HepG2 (cell line): ENCODE measurements around the gene IQGAP3. TPM values are rescaled to one million over a fixed set of nuclear protein-coding genes. Genes with fewer than 3 reads are reported as not detected.

Source experiments
- ATAC-seq: fragments of 200-7000 bp; cut with Tn5 transposase; 3 replicates; pipeline ENCODE4 v1.9.1; 2020; ENCODE audit warnings: mild to moderate bottlenecking, moderate library complexity
- BruUV-seq: library from RNA; stranded (reverse); fragments of 400-500 nt; replicated peaks from 2 replicates; lab custom pipeline; 2021; lab: Mats Ljungman, UMichigan
- CTCF ChIA-PET: fragments of 300-600 bp; formaldehyde crosslinking; extraction: SDS; loops from one replicate; lab custom pipeline; 2021; ENCODE audit warnings: low total read pairs, inconsistent platforms, low intra/inter-chr PET ratio; lab: Yijun Ruan, JAX
- POLR2A ChIA-PET: fragments of 350-600 bp; sonication (Branson Sonifier 250); formaldehyde crosslinking; loops from one replicate; lab custom pipeline; 2020; ENCODE audit warnings: antibody characterized with exemption, inconsistent platforms; lab: Yijun Ruan, JAX
- DNase-seq: peaks from one replicate; pipeline ENCODE4 v3.0.0-alpha.2; 2015; ENCODE audit warnings: low spot score
- FAIRE-seq: peaks from 3 replicates; lab custom pipeline; 2011; peaks lifted over from hg19 to GRCh38; lab: Jason Lieb, UNC
- H2AFZ ChIP-seq: one replicate; pipeline ENCODE4 v1.6.1; 2011; ENCODE audit warnings: low read length, inconsistent platforms
- H3K27ac ChIP-seq: fragments of 300-600 bp; 3 replicates; pipeline ENCODE4 v1.8.0; 2011; ENCODE audit warnings: mixed run types, mild to moderate bottlenecking, mixed read lengths, low read length, inconsistent platforms; ENCODE audit not compliant: insufficient read depth; ENCODE audit errors: extremely low read length
- H3K27me3 ChIP-seq, 2 experiments: fragments of 200-600 bp in 1 of 2; 2 replicates in 1 of 2; 3 replicates in 1 of 2; pipeline versions ENCODE4 v1.6.0 to v1.8.0; 2011; ENCODE audit warnings: low read length in 2 of 2, mild to moderate bottlenecking in 2 of 2, moderate library complexity in 2 of 2, inconsistent platforms in 1 of 2; ENCODE audit not compliant: insufficient read depth in 2 of 2, control insufficient read depth in 1 of 2
- H3K36me3 ChIP-seq, 2 experiments: fragments of 200-600 bp in 1 of 2; replicated peaks in 1 of 2; 2 replicates in 1 of 2; 3 replicates in 1 of 2; pipeline versions ENCODE4 v1.5.1 to v1.8.0; 2011; ENCODE audit warnings: low read length in 2 of 2, inconsistent platforms in 1 of 2; ENCODE audit not compliant: insufficient read depth in 2 of 2, control insufficient read depth in 1 of 2
- H3K4me1 ChIP-seq: 2 replicates; pipeline ENCODE4 v1.5.1; 2012; ENCODE audit warnings: low read length, inconsistent platforms; ENCODE audit not compliant: insufficient read depth
- H3K4me2 ChIP-seq: 2 replicates; pipeline ENCODE4 v1.6.0; 2011; ENCODE audit warnings: low read depth, low read length, inconsistent platforms
- H3K4me3 ChIP-seq, 3 experiments: fragments of 200-600 bp in 1 of 3; sonication (generic), shearing (Covaris generic) in 1 of 3; replicated peaks in 1 of 3; 2 replicates each; pipeline ENCODE4 v1.5.1; 2011 to 2016; ENCODE audit warnings: low read length in 3 of 3, inconsistent platforms in 2 of 3, low read depth in 2 of 3, mild to moderate bottlenecking in 2 of 3, control low read depth in 1 of 3, mixed read lengths in 1 of 3; ENCODE audit not compliant: insufficient read depth in 1 of 3
- H3K79me2 ChIP-seq: one replicate; pipeline ENCODE4 v1.6.1; 2011; ENCODE audit warnings: low read length, inconsistent platforms; ENCODE audit not compliant: insufficient read depth
- H3K9ac ChIP-seq: 2 replicates; pipeline ENCODE4 v1.6.0; 2011; ENCODE audit warnings: mild to moderate bottlenecking, low read depth, low read length, inconsistent platforms; ENCODE audit not compliant: insufficient read depth
- H3K9me3 ChIP-seq: 2 replicates; pipeline ENCODE4 v1.5.1; 2012; ENCODE audit warnings: mild to moderate bottlenecking, low read length
- H4K20me1 ChIP-seq: 2 replicates; pipeline ENCODE4 v1.6.0; 2011; ENCODE audit warnings: inconsistent platforms, mild to moderate bottlenecking, low read length, moderate library complexity; ENCODE audit not compliant: insufficient read depth
- CSRNP1 ChIP-seq: sonication (generic); formaldehyde crosslinking; IDR thresholded peaks from 2 replicates; pipeline ENCODE4 v1.8.1; 2023; ENCODE audit warnings: mild to moderate bottlenecking, missing genetic modification reagents
- HIC2 ChIP-seq: sonication (generic); formaldehyde crosslinking; IDR thresholded peaks from 2 replicates; pipeline ENCODE4 v1.9.0; 2022; ENCODE audit warnings: low read depth, missing genetic modification reagents
- ZBTB10 ChIP-seq: sonication (generic); formaldehyde crosslinking; IDR thresholded peaks from 2 replicates; pipeline ENCODE4 v1.4.0; 2020; ENCODE audit warnings: missing genetic modification reagents, borderline replicate concordance
- ZHX1 ChIP-seq: sonication (generic); formaldehyde crosslinking; IDR thresholded peaks from 2 replicates; pipeline ENCODE4 v1.8.1; 2022; ENCODE audit warnings: low read depth, mild to moderate bottlenecking, missing genetic modification reagents
- ZNF235 ChIP-seq: sonication (generic); formaldehyde crosslinking; IDR thresholded peaks from 2 replicates; pipeline ENCODE4 v1.8.1; 2023; ENCODE audit warnings: mild to moderate bottlenecking, missing genetic modification reagents, borderline replicate concordance
- ZNF33A ChIP-seq: sonication (generic); formaldehyde crosslinking; IDR thresholded peaks from 2 replicates; pipeline ENCODE4 v1.5.1; 2020; ENCODE audit warnings: missing genetic modification reagents, mild to moderate bottlenecking, moderate library complexity, borderline replicate concordance
- WGBS: methylation state at CpG from one replicate; pipeline ENCODE4 v1.1.6; 2017; ENCODE audit warnings: low lambda C conversion rate; 5-methylcytosine and 5-hydroxymethylcytosine counted together
- in situ Hi-C: cut with HindIII; loops from 2 replicates; pipeline ENCODE4 v1.10.0; 2017; ENCODE audit warnings: low pct_unique_long_range_greater_than_20kb; ENCODE audit not compliant: extremely low pct_ligation_motif_present
- intact Hi-C: fragments of 100-400 bp; cut with micrococcal nuclease; formaldehyde crosslinking; loops from one replicate; pipeline ENCODE4 v1.10.0; 2022; ENCODE audit not compliant: unreplicated experiment
- polyA plus RNA-seq, 8 experiments: library from polyadenylated mRNA; depleted of rRNA in 3 of 8; stranded (reverse) in 7 of 8; unstranded in 1 of 8; fragments of >200 nt; fragmentation: Illumina TruSeq in 4 of 8; extraction: Trizol in 4 of 8; gene quantifications; 2 replicates each; pipeline versions ENCODE4 v1.2.1 to v1.2.3, GENCODE V29; 2011 to 2016; ENCODE audit warnings: low read depth in 4 of 8, missing spikeins in 1 of 8, mixed read lengths in 1 of 8; ENCODE audit not compliant: insufficient read depth in 1 of 8
- total RNA-seq, 5 experiments: library from RNA; depleted of rRNA; stranded (reverse); fragments of >200 nt; fragmentation: Illumina TruSeq; extraction: Trizol; gene quantifications; 2 replicates each; pipeline ENCODE4 v1.2.3, GENCODE V29; 2016; ENCODE audit warnings: low read depth in 1 of 5
- TF ChIP-seq, protein P1 (sequence below): fragments of 450-650 bp; IDR thresholded peaks from 2 replicates; pipeline ENCODE4 v1.6.1; 2017

Gene IQGAP3
- total and polyA plus RNA-seq, 2 of the 13 experiments (the other 11 are each of a cell fraction or from before 2014, with no cell fraction given): 13.5 to 14.1 TPM

DNA sequence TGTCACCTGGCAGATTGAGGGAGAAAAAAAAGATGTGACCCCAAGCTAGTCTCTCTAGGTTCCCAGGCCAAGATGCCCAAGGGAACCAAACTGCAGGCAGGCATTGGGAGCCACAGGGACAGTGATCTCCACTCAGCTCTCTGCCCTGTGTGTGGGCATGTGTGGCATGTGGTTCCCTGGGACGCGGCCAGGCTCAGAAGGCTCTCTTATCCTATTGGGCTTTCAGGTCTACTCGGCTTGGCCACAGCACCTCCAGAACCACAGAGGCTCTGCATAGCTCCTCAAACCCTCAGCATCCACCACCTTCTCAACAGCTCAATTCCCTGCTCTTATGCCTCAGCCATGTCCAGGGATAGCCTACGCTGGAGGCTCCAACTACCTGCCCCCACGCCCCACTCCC lies 22.0 kb downstream of the IQGAP3 start (continued):
- no peak for TF ChIP-seq ZHX1 (CRISPR knock-in tag)

- FAIRE-seq: no peak
- Histone ChIP-seq H3K4me3 (no peak overlapping the region), H4K20me1 (no peaks in the 10 kb centered on the region), H3K9ac (no peak overlapping the region), H3K79me2 (no peaks in the 10 kb centered on the region), H3K36me3 (peaks cover 1 to 38% of the 10 kb centered on the region in 2 experiments; a peak in 4 of 5 replicates), H3K4me2 (no peak overlapping the region), H3K27me3 (no peaks in the 10 kb centered on the region), H3K4me1 (peaks cover 15% of the 10 kb centered on the region), H3K9me3 (no peaks in the 10 kb centered on the region), H3K27ac (no peak overlapping the region), H2AFZ (no peak overlapping the region)
- intact Hi-C loops (no loop called here), in situ Hi-C loops (no loop called here)
- no peak for DNase-seq
- POLR2A ChIA-PET: no interaction called here
- BruUV-seq: no TSS peak
- CTCF ChIA-PET: no interaction called here
- WGBS: 100% methylated on average over 1 of the region's 1 CpG
- no peak for ATAC-seq
- no peak for TF ChIP-seq HIC2 (CRISPR knock-in tag)
- no peak for TF ChIP-seq ZBTB10
- TF ChIP-seq CSRNP1 (CRISPR knock-in tag): no peak
- no peak for TF ChIP-seq ZNF235 (CRISPR knock-in tag)
- TF ChIP-seq ZNF33A (CRISPR knock-in tag): no peak
- TF ChIP-seq, protein P1, sequence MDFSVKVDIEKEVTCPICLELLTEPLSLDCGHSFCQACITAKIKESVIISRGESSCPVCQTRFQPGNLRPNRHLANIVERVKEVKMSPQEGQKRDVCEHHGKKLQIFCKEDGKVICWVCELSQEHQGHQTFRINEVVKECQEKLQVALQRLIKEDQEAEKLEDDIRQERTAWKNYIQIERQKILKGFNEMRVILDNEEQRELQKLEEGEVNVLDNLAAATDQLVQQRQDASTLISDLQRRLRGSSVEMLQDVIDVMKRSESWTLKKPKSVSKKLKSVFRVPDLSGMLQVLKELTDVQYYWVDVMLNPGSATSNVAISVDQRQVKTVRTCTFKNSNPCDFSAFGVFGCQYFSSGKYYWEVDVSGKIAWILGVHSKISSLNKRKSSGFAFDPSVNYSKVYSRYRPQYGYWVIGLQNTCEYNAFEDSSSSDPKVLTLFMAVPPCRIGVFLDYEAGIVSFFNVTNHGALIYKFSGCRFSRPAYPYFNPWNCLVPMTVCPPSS: no peak
These were observed 22.5 kb downstream of the IQGAP3 start for GRCh38 chr1:156549831-156550230.
